BJ (cell line): ENCODE data around the gene NOTCH4. TPM values are rescaled to one million over a fixed set of nuclear protein-coding genes. Genes with fewer than 3 reads are reported as not detected.

Source experiments
- CTCF ChIA-PET: fragments of 350-600 bp; formaldehyde crosslinking; extraction: SDS; loops from one replicate; lab custom pipeline; 2021; ENCODE audit warnings: antibody characterized with exemption, inconsistent platforms; lab: Yijun Ruan, JAX
- POLR2A ChIA-PET: fragments of 300-600 bp; sonication (Branson Sonifier 250); formaldehyde crosslinking; extraction: SDS; loops from one replicate; lab custom pipeline; 2021; ENCODE audit warnings: antibody characterized with exemption; lab: Charles Lee
- DNase-seq: peaks from one replicate; pipeline ENCODE4 v3.0.0-alpha.2; 2011; ENCODE audit warnings: low read depth
- H3K27me3 ChIP-seq: 2 replicates; pipeline ENCODE4 v1.6.0; 2011; ENCODE audit warnings: low read length; ENCODE audit not compliant: control insufficient read depth, insufficient read depth
- H3K36me3 ChIP-seq: 2 replicates; pipeline ENCODE4 v1.5.1; 2011; ENCODE audit warnings: low read length; ENCODE audit not compliant: control insufficient read depth, insufficient read depth
- H3K4me3 ChIP-seq: 2 replicates; pipeline ENCODE4 v1.5.1; 2011; ENCODE audit warnings: low read depth, mild to moderate bottlenecking, control low read depth, low read length
- polyA plus RNA-seq: library from polyadenylated mRNA; depleted of rRNA; stranded (reverse); fragments of >200 nt; gene quantifications from 2 replicates; pipeline ENCODE4 v1.2.3, GENCODE V29; 2011
- TF ChIP-seq, protein P1 (sequence below): IDR thresholded peaks from 2 replicates; pipeline ENCODE4 v1.5.1; 2011; ENCODE audit warnings: low read depth, mild to moderate bottlenecking, control low read depth, inconsistent platforms, low read length, moderate library complexity; ENCODE audit not compliant: insufficient read depth

The NOTCH4 gene
- polyA plus RNA-seq, 1 experiment: 0.42 TPM

DNA sequence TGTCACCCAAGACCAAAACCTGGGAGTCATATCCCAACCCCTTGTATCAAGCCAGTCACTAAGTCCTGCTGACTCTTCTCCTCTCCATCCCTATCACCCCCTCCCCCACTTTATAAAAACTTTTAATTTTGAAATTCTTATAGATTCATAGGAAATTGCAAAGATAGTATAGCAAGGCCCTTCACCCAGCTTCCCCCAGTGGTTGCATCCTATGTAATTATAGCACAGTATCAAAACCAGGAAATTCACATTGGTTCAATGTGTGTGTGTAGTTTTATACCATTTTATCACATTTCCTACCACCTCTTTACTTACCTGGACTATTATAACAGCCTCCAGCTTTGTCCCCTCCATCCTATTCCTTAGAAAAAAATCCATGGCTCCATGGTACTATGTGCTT is 65.8 kb downstream of the NOTCH4 start:
- H3K36me3 ChIP-seq: peaks cover 8% of the 10 kb centered on the region
- H3K27me3 ChIP-seq: no peaks in the 10 kb centered on the region
- TF ChIP-seq, protein P1, sequence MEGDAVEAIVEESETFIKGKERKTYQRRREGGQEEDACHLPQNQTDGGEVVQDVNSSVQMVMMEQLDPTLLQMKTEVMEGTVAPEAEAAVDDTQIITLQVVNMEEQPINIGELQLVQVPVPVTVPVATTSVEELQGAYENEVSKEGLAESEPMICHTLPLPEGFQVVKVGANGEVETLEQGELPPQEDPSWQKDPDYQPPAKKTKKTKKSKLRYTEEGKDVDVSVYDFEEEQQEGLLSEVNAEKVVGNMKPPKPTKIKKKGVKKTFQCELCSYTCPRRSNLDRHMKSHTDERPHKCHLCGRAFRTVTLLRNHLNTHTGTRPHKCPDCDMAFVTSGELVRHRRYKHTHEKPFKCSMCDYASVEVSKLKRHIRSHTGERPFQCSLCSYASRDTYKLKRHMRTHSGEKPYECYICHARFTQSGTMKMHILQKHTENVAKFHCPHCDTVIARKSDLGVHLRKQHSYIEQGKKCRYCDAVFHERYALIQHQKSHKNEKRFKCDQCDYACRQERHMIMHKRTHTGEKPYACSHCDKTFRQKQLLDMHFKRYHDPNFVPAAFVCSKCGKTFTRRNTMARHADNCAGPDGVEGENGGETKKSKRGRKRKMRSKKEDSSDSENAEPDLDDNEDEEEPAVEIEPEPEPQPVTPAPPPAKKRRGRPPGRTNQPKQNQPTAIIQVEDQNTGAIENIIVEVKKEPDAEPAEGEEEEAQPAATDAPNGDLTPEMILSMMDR: no peak
- CTCF ChIA-PET: interaction anchor here (0.7 kb wide), 1 partner anchor 838 kb away, joined by 3 read pairs; no protein-coding TSS in a partner anchor
- DNase-seq: no peak
- POLR2A ChIA-PET: no interaction called here
- H3K4me3 ChIP-seq: no peak overlapping the region

DNA sequence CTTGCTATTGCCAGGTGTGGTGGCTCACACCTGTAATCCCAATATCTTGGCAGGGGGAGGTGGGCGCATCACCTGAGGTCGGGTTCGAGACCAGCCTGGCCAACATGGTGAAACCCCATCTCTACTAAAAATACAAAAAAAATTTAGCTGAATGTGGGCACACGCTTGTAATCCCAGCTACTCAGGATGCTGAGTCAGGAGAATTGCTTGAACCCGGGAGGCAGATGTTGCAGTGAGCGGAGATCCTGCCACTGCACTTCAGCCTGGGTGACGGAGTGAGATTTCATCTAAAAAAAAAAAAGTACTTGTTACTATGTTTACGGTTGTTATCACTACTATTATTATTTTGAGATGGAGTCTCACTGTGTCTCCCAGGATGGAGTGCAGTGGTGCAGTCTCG is 67.0 kb downstream of the NOTCH4 start:
- no peaks in the 10 kb centered on the region for H3K27me3 ChIP-seq
- CTCF ChIA-PET: no interaction called here
- TF ChIP-seq, protein P1: no peak
- DNase-seq: no peak
- no peak overlapping the region for H3K4me3 ChIP-seq
- POLR2A ChIA-PET: no interaction called here
- H3K36me3 ChIP-seq: peaks cover 7% of the 10 kb centered on the region

DNA sequence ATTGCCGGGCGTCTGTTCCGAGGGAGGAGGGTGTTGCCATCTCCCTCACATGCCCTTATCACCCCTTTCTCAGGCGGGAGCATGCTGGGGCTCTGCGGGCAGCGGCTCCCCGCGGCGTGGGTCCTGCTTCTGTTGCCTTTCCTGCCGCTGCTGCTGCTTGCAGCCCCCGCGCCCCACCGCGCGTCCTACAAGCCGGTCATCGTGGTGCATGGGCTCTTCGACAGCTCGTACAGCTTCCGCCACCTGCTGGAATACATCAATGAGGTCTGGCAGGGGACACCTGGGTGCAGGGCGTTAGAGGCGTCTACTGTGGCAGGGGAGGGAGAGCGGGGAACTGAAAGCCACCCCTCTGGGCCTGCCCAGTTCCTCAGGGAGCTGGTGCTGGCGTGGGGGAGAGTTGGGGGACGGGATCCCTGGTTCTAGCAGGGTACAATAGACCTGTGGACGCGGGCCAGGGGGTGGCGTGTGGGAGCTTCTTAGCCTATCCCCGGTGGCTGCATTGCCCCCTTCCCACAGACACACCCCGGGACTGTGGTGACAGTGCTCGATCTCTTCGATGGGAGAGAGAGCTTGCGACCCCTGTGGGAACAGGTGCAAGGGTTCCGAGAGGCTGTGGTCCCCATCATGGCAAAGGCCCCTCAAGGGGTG is 69.2 kb downstream of the NOTCH4 start:
- peak overlapping the region; percentile 71 for H3K4me3 ChIP-seq
- no peak for DNase-seq
- CTCF ChIA-PET: interaction anchor here (0.7 to 1.2 kb wide), 8 partner anchors 24 to 180 kb away, joined by 3 to 12 read pairs (median 3); partner anchors contain the start of genes ATF6B and FKBPL
- H3K36me3 ChIP-seq: peaks cover 7% of the 10 kb centered on the region
- TF ChIP-seq, protein P1: peak; percentile 67
- no peaks in the 10 kb centered on the region for H3K27me3 ChIP-seq
- POLR2A ChIA-PET: interaction anchor here (0.6 kb wide), 1 partner anchor 11 kb away, joined by 3 read pairs; no protein-coding TSS in a partner anchor

DNA sequence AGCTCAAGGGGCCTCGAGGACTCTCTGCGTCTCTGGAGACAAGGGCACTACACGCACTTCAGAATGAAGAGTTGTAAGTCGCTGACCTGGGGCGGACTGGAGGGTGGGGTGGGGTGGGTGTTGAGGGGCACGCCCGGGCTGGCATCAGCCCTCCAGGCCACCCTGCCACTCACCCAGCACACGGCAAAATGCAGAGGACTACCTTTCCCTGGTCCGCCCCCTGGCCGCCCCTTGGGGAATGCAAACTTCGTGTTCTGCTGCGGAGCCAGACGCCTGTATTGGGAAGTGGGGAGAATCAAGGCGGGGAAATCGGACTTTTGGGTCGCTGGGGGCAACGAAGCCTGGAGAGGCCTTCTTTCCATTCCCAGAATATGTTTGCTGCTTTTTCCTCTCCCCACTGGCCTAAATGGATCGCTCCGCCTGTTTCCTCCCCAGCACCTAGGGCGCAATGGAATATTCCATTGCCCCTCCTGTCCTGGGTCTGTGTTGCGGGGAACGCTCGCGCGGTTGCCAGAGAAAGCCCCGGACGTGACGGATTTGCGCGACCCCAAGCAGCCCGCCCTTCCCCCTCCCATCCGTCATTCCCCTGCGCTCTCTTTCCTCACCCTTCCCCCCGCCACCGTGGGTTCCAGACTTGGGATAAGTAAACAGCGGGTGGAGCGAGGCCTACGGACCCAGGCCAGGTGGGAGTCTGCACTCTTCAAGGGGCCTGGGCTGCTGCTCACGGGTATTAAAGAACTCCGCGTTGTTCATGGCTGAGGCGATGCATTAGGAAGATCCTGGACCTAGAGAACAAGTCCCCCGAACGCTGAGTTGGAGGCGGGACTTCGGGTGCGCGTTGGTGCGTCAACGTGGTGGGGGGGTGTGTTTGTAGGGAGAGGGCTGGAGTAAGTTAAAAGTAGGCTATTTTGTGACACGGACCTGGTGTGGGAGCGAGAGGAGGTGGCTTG is 70.0 kb downstream of the NOTCH4 start, which contains the start of gene PPT2:
Gene PPT2 (plus strand): TSS at position 578 of the 950 bp plus-strand sequence. CDS start 454 bp downstream, outside the sequence.
- DNase-seq: peak; percentile 60
- H3K36me3 ChIP-seq: peaks cover 10% of the 10 kb centered on the region
- ChIA-PET CTCF (interaction anchor here (0.7 to 3.4 kb wide), 6 partner anchors 27 to 179 kb away, joined by 3 to 16 read pairs (median 3); partner anchors contain the start of gene ATF6B), POLR2A (interaction anchor here (0.6 kb wide), 2 partner anchors 12 to 1638 kb away, joined by 3 to 7 read pairs; no protein-coding TSS in a partner anchor)
- H3K27me3 ChIP-seq: no peaks in the 10 kb centered on the region
- peak within 1 kb of the TSS; percentile 71 for H3K4me3 ChIP-seq
- TF ChIP-seq, protein P1: peak; percentile 43
